CD14-positive monocyte (primary cell): ENCODE results near the gene IGFBP6. TPM values are rescaled to one million over a fixed set of nuclear protein-coding genes. Genes with fewer than 3 reads are reported as not detected.

Experiments used
- DNase-seq, 3 donors: peaks; one replicate each; pipeline ENCODE4 v3.0.0-alpha.2; 2011 to 2022
- H2AFZ ChIP-seq: 2 replicates; pipeline ENCODE4 v1.6.0; 2012; ENCODE audit warnings: mild to moderate bottlenecking, low read depth, low read length, inconsistent platforms; ENCODE audit not compliant: insufficient read depth, poor library complexity, severe bottlenecking
- H3K27ac ChIP-seq, 2 donors: 1 replicate in 1 of 2; 2 replicates in 1 of 2; pipeline ENCODE4 v1.5.1; 2012 to 2013; ENCODE audit warnings: low read length in 2 of 2, control low read depth in 1 of 2, inconsistent platforms in 1 of 2, low read depth in 1 of 2, mild to moderate bottlenecking in 1 of 2
- H3K27me3 ChIP-seq, 2 donors: one replicate each; pipeline versions ENCODE4 v1.6.0 to v1.6.1; 2011 to 2013; ENCODE audit warnings: low read length in 2 of 2; ENCODE audit not compliant: control insufficient read depth in 2 of 2, insufficient read depth in 2 of 2
- H3K36me3 ChIP-seq, 2 donors: replicated peaks in 1 of 2; 1 replicate in 1 of 2; 2 replicates in 1 of 2; pipeline versions ENCODE4 v1.5.1 to v1.6.1; 2012 to 2013; ENCODE audit warnings: low read length in 2 of 2, control low read depth in 1 of 2, inconsistent platforms in 1 of 2, mild to moderate bottlenecking in 1 of 2; ENCODE audit not compliant: insufficient read depth in 2 of 2, control insufficient read depth in 1 of 2
- H3K4me1 ChIP-seq, 2 donors: 1 replicate in 1 of 2; 2 replicates in 1 of 2; pipeline versions ENCODE4 v1.5.1 to v1.6.1; 2012 to 2013; ENCODE audit warnings: low read length in 2 of 2, control low read depth in 1 of 2, inconsistent platforms in 1 of 2, mild to moderate bottlenecking in 1 of 2, moderate library complexity in 1 of 2; ENCODE audit not compliant: insufficient read depth in 2 of 2, control insufficient read depth in 1 of 2
- H3K4me2 ChIP-seq: replicated peaks from 2 replicates; pipeline ENCODE3; 2012; ENCODE audit warnings: low read length, moderate library complexity, mild to moderate bottlenecking; ENCODE audit not compliant: poor library complexity, severe bottlenecking; ENCODE audit errors: extremely low read depth
- H3K4me3 ChIP-seq, 3 experiments: fragments of 200-600 bp in 1 of 3; sonication (generic) in 1 of 3; replicated peaks in 1 of 3; 1 replicate in 2 of 3; 2 replicates in 1 of 3; pipeline ENCODE4 v1.5.1; 2011 to 2013; ENCODE audit warnings: low read length in 3 of 3, mild to moderate bottlenecking in 3 of 3, control low read depth in 2 of 3, low read depth in 2 of 3, inconsistent platforms in 1 of 3, moderate library complexity in 1 of 3
- H3K79me2 ChIP-seq: 2 replicates; pipeline ENCODE4 v1.6.0; 2012; ENCODE audit warnings: mild to moderate bottlenecking, control low read depth, inconsistent platforms, low read length, moderate library complexity; ENCODE audit not compliant: insufficient read depth
- H3K9ac ChIP-seq: 2 replicates; pipeline ENCODE4 v1.6.0; 2017; ENCODE audit warnings: low read length, mild to moderate bottlenecking; ENCODE audit not compliant: insufficient read depth, poor library complexity, severe bottlenecking
- H3K9me3 ChIP-seq, 2 donors: replicated peaks in 1 of 2; 1 replicate in 1 of 2; 2 replicates in 1 of 2; pipeline versions ENCODE4 v1.5.1 to v1.6.1; 2012 to 2013; ENCODE audit warnings: low read length in 2 of 2, control low read depth in 1 of 2; ENCODE audit not compliant: control insufficient read depth in 1 of 2, insufficient read depth in 1 of 2
- H4K20me1 ChIP-seq: 2 replicates; pipeline ENCODE4 v1.6.0; 2012; ENCODE audit warnings: mild to moderate bottlenecking, low read length, control low read depth, moderate library complexity; ENCODE audit not compliant: insufficient read depth
- H3K27ac Mint-ChIP-seq, 7 donors: one replicate each; pipeline ENCODE4 v1.8.0; 2020; ENCODE audit warnings: mild to moderate bottlenecking in 7 of 7, mixed read lengths in 7 of 7, moderate library complexity in 6 of 7, inconsistent platforms in 2 of 7
- H3K27me3 Mint-ChIP-seq, 3 donors: one replicate each; pipeline ENCODE4 v1.8.0; 2021 to 2022; ENCODE audit warnings: low read depth in 3 of 3, mild to moderate bottlenecking in 3 of 3, mixed read lengths in 3 of 3, moderate library complexity in 3 of 3, inconsistent platforms in 1 of 3
- H3K36me3 Mint-ChIP-seq, 2 donors: one replicate each; pipeline ENCODE4 v1.8.0; 2020; ENCODE audit warnings: mixed read lengths in 2 of 2, inconsistent platforms in 1 of 2, mild to moderate bottlenecking in 1 of 2
- H3K4me1 Mint-ChIP-seq: one replicate; pipeline ENCODE4 v1.8.0; 2020; ENCODE audit warnings: mild to moderate bottlenecking, mixed read lengths
- H3K4me3 Mint-ChIP-seq, 2 donors: one replicate each; pipeline ENCODE4 v1.8.0; 2020; ENCODE audit warnings: mild to moderate bottlenecking in 2 of 2, mixed read lengths in 2 of 2, moderate library complexity in 1 of 2
- H3K9me3 Mint-ChIP-seq, 7 donors: one replicate each; pipeline ENCODE4 v1.8.0; 2020 to 2022; ENCODE audit warnings: mixed read lengths in 7 of 7, mild to moderate bottlenecking in 6 of 7, moderate library complexity in 6 of 7, inconsistent platforms in 2 of 7
- WGBS: methylation state at CpG from one replicate; pipeline ENCODE4 v1.1.5; 2013; ENCODE audit warnings: missing lambda C conversion rate; ENCODE audit not compliant: insufficient coverage; 5-methylcytosine and 5-hydroxymethylcytosine counted together
- intact Hi-C, 2 donors: fragments of 100-400 bp; cut with micrococcal nuclease; formaldehyde crosslinking; loops; one replicate each; pipeline versions ENCODE4 v1.15.0 to v1.15.1; 2023
- polyA plus RNA-seq, 3 donors: library from polyadenylated mRNA; depleted of rRNA in 1 of 3; unstranded in 2 of 3; stranded (reverse) in 1 of 3; fragments of 300-500 nt in 2 of 3; fragments of >200 nt in 1 of 3; fragmentation: Illumina TruSeq in 2 of 3; gene quantifications; 1 replicate in 2 of 3; 2 replicates in 1 of 3; pipeline ENCODE4 v1.2.3, GENCODE V29; 2012 to 2021
- TF ChIP-seq, protein P1 (sequence below): fragments of 200-600 bp; IDR thresholded peaks from one replicate; pipeline ENCODE4 v1.8.0; 2022; ENCODE audit warnings: antibody characterized with exemption, mild to moderate bottlenecking

IGFBP6 gene
- polyA plus RNA-seq, 3 donors = 0.20 TPM; not detected in 2

DNA sequence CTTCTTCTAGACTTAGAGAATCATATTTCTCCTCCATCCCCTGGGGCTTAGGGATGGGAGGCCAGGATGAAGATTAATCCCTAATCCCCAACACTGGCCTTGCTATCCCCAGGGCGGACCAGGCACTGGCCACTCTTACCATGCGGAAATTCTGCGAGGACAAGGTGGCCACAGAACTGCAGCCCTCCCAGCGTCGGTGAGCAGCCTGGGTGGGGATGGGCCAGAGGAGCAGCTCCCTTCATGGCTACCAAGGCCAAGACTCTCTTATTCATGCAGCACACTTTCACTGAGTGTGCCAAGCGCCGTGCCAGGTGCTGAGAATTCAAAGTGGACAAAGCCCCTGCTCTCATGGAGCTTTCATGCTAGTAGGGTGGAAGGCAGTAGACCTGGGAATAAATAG is 40.6 kb upstream of the IGFBP6 start:
- H3K4me1 Mint-ChIP-seq = peaks cover 9% of the 10 kb centered on the region
- H3K36me3 Mint-ChIP-seq = no peaks in the 10 kb centered on the region
- intact Hi-C loops = no loop called here
- Histone ChIP-seq H3K4me3 (no peak overlapping the region), H3K79me2 (no peaks in the 10 kb centered on the region), H3K9ac (no peak overlapping the region), H3K27ac (no peak overlapping the region), H2AFZ (no peak overlapping the region), H3K27me3 (no peaks in the 10 kb centered on the region), H3K9me3 (no peaks in the 10 kb centered on the region), H3K4me1 (peaks cover 7 to 14% of the 10 kb centered on the region in 2 donors), H3K36me3 (no peaks in the 10 kb centered on the region), H3K4me2 (no peak overlapping the region), H4K20me1 (no peaks in the 10 kb centered on the region)
- H3K27ac Mint-ChIP-seq = no peak overlapping the region
- DNase-seq = no peak
- H3K4me3 Mint-ChIP-seq = no peak overlapping the region
- no peaks in the 10 kb centered on the region for H3K9me3 Mint-ChIP-seq
- H3K27me3 Mint-ChIP-seq = peaks cover 0 to 19% (median 17%) of the 10 kb centered on the region in 3 donors
- WGBS = 93% methylated on average over 5 of the region's 7 CpGs
- TF ChIP-seq, protein P1, sequence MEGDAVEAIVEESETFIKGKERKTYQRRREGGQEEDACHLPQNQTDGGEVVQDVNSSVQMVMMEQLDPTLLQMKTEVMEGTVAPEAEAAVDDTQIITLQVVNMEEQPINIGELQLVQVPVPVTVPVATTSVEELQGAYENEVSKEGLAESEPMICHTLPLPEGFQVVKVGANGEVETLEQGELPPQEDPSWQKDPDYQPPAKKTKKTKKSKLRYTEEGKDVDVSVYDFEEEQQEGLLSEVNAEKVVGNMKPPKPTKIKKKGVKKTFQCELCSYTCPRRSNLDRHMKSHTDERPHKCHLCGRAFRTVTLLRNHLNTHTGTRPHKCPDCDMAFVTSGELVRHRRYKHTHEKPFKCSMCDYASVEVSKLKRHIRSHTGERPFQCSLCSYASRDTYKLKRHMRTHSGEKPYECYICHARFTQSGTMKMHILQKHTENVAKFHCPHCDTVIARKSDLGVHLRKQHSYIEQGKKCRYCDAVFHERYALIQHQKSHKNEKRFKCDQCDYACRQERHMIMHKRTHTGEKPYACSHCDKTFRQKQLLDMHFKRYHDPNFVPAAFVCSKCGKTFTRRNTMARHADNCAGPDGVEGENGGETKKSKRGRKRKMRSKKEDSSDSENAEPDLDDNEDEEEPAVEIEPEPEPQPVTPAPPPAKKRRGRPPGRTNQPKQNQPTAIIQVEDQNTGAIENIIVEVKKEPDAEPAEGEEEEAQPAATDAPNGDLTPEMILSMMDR = no peak

DNA sequence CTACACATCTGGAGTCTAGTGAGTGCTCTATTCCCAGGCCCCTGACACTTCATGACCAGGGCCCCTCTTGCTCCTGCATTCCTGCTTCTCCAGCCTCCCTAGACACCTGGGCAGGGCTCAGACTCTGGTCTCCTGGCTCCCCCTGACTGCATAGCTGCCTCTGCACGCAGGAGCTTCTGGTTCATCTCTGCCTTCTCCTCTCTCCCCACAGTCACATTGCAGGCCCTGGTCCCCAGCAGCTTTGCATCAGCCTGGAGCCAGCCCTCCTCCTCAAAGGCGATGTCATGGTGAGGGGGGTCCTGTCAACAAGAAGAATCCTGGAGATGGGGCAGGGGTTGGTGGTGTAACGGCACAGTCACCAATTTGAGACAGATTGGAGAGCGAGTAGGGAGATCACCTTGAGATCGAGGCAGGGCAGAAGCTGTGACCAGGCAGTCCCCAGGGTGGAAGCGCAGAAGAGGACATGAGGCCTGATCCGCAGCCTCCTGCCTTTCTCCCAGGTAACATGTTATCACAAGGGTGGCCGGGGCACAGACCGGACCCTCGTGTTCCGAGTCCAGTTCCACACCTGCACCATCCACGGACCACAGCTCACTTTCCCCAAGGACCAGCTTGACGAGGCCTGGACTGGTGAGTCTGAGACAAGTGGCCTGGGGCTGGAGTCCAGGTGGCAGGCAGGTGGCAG is 39.5 kb upstream of the IGFBP6 start:
- Mint-ChIP-seq H3K4me1 (peaks cover 9% of the 10 kb centered on the region), H3K36me3 (peaks cover 0 to under 1% of the 10 kb centered on the region in 2 donors), H3K9me3 (no peaks in the 10 kb centered on the region), H3K4me3 (no peak overlapping the region), H3K27ac (no peak overlapping the region), H3K27me3 (peaks cover 0 to 17% (median 16%) of the 10 kb centered on the region in 3 donors)
- TF ChIP-seq, protein P1 = no peak
- Histone ChIP-seq H2AFZ (no peak overlapping the region), H3K4me2 (no peak overlapping the region), H3K36me3 (no peaks in the 10 kb centered on the region), H3K9me3 (no peaks in the 10 kb centered on the region), H3K9ac (no peak overlapping the region), H3K27ac (no peak overlapping the region), H3K27me3 (no peaks in the 10 kb centered on the region), H3K79me2 (no peaks in the 10 kb centered on the region), H3K4me3 (no peak overlapping the region), H4K20me1 (no peaks in the 10 kb centered on the region), H3K4me1 (peaks cover 7 to 14% of the 10 kb centered on the region in 2 donors)
- no peak for DNase-seq
- intact Hi-C loops = no loop called here
- WGBS = 91% methylated on average over 6 of the region's 13 CpGs
